ENCODE results near the gene COL15A1.
A peak's percentile ranks its signal among the peaks of the same experiment; 100 is the strongest.

COL15A1 gene

GRCh38 chr9:98929895-98930341 is 13.8 kb upstream of the COL15A1 start:
- Histone ChIP-seq H3K27me3 (ENCODE audit: control insufficient read depth, insufficient read depth, low read length) (no peaks in the 10 kb centered on the region), H3K9ac (ENCODE audit: low read depth, low read length) (no peak overlapping the region), H3K9me3 (ENCODE audit: control insufficient read depth, insufficient read depth, low read length) (no peaks in the 10 kb centered on the region), H3K36me3 (ENCODE audit: control insufficient read depth, insufficient read depth, low read length) (no peaks in the 10 kb centered on the region), H3K4me3 (ENCODE audit: low read depth, low read length) (no peak overlapping the region), H3K27ac (ENCODE audit: low read depth, low read length) (no peak overlapping the region), H3K4me1 (ENCODE audit: control insufficient read depth, insufficient read depth, low read length) (0 out of 2 replicates have a peak, but pooled peaks cover 3% of the 10 kb centered on the region)

- H3K36me3 ChIP-seq (ENCODE audit: control insufficient read depth, insufficient read depth, low read length), result no peaks in the 10 kb centered on the region
- H3K27ac ChIP-seq (ENCODE audit: low read depth, low read length), result no peak overlapping the region
- H3K9me3 ChIP-seq (ENCODE audit: control insufficient read depth, insufficient read depth, low read length), result no peaks in the 10 kb centered on the region
- no peak overlapping the region for H3K9ac ChIP-seq (ENCODE audit: low read depth, low read length)
- no peak overlapping the region for H3K4me3 ChIP-seq (ENCODE audit: low read depth, low read length)
- 0 out of 2 replicates have a peak, but pooled peaks cover 3% of the 10 kb centered on the region for H3K4me1 ChIP-seq (ENCODE audit: control insufficient read depth, insufficient read depth, low read length)
- no peaks in the 10 kb centered on the region for H3K27me3 ChIP-seq (ENCODE audit: control insufficient read depth, insufficient read depth, low read length)
Observed at GRCh38 chr9:98930792-98931191, 12.9 kb upstream of the COL15A1 start.

GRCh38 chr9:98931600-98932389 is 11.9 kb upstream of the COL15A1 start:
- no peak overlapping the region for H3K27ac ChIP-seq (ENCODE audit: low read depth, low read length)
- H3K36me3 ChIP-seq (ENCODE audit: control insufficient read depth, insufficient read depth, low read length), result no peaks in the 10 kb centered on the region
- H3K4me3 ChIP-seq (ENCODE audit: low read depth, low read length), result no peak overlapping the region
- H3K9me3 ChIP-seq (ENCODE audit: control insufficient read depth, insufficient read depth, low read length), result no peaks in the 10 kb centered on the region
- H3K27me3 ChIP-seq (ENCODE audit: control insufficient read depth, insufficient read depth, low read length), result no peaks in the 10 kb centered on the region
- no peak overlapping the region for H3K9ac ChIP-seq (ENCODE audit: low read depth, low read length)
- 0 out of 2 replicates have a peak, but pooled peaks cover 3% of the 10 kb centered on the region for H3K4me1 ChIP-seq (ENCODE audit: control insufficient read depth, insufficient read depth, low read length)

GRCh38 chr9:98933185-98933584 is 10.5 kb upstream of the COL15A1 start:
- Histone ChIP-seq H3K4me3 (ENCODE audit: low read depth, low read length) (no peak overlapping the region), H3K9ac (ENCODE audit: low read depth, low read length) (no peak overlapping the region)

GRCh38 chr9:98933890-98934289 is 9.8 kb upstream of the COL15A1 start:
- H3K9ac ChIP-seq (ENCODE audit: low read depth, low read length), result no peak overlapping the region
- H3K9me3 ChIP-seq (ENCODE audit: control insufficient read depth, insufficient read depth, low read length), result no peaks in the 10 kb centered on the region
- H3K4me3 ChIP-seq (ENCODE audit: low read depth, low read length), result no peak overlapping the region

More at GRCh38 chr9:98933185-98933584, 10.5 kb upstream of the COL15A1 start:
- H3K36me3 ChIP-seq (ENCODE audit: control insufficient read depth, insufficient read depth, low read length), result no peaks in the 10 kb centered on the region
- H3K27ac ChIP-seq (ENCODE audit: low read depth, low read length), result no peak overlapping the region
- H3K9me3 ChIP-seq (ENCODE audit: control insufficient read depth, insufficient read depth, low read length), result no peaks in the 10 kb centered on the region
- H3K27me3 ChIP-seq (ENCODE audit: control insufficient read depth, insufficient read depth, low read length), result no peaks in the 10 kb centered on the region
- no peaks in the 10 kb centered on the region for H3K4me1 ChIP-seq (ENCODE audit: control insufficient read depth, insufficient read depth, low read length)

GRCh38 chr9:98935071-98935505 is 8.6 kb upstream of the COL15A1 start:
- no peak overlapping the region for H3K27ac ChIP-seq (ENCODE audit: low read depth, low read length)
- H3K27me3 ChIP-seq (ENCODE audit: control insufficient read depth, insufficient read depth, low read length), result no peaks in the 10 kb centered on the region
- H3K9me3 ChIP-seq (ENCODE audit: control insufficient read depth, insufficient read depth, low read length), result no peaks in the 10 kb centered on the region
- no peak overlapping the region for H3K9ac ChIP-seq (ENCODE audit: low read depth, low read length)
- H3K36me3 ChIP-seq (ENCODE audit: control insufficient read depth, insufficient read depth, low read length), result no peaks in the 10 kb centered on the region
- no peak overlapping the region for H3K4me3 ChIP-seq (ENCODE audit: low read depth, low read length)
- no peaks in the 10 kb centered on the region for H3K4me1 ChIP-seq (ENCODE audit: control insufficient read depth, insufficient read depth, low read length)

More at GRCh38 chr9:98933890-98934289, 9.8 kb upstream of the COL15A1 start:
- no peaks in the 10 kb centered on the region for H3K27me3 ChIP-seq (ENCODE audit: control insufficient read depth, insufficient read depth, low read length)
- H3K36me3 ChIP-seq (ENCODE audit: control insufficient read depth, insufficient read depth, low read length), result no peaks in the 10 kb centered on the region
- H3K4me1 ChIP-seq (ENCODE audit: control insufficient read depth, insufficient read depth, low read length), result no peaks in the 10 kb centered on the region
- H3K27ac ChIP-seq (ENCODE audit: low read depth, low read length), result no peak overlapping the region

GRCh38 chr9:98940276-98940675 is 3.4 kb upstream of the COL15A1 start:
- Histone ChIP-seq H3K4me3 (ENCODE audit: low read depth, low read length) (no peak overlapping the region), H3K9me3 (ENCODE audit: control insufficient read depth, insufficient read depth, low read length) (no peaks in the 10 kb centered on the region), H3K27me3 (ENCODE audit: control insufficient read depth, insufficient read depth, low read length) (peaks cover 38% of the 10 kb centered on the region), H3K4me1 (ENCODE audit: control insufficient read depth, insufficient read depth, low read length) (peaks cover under 1% of the 10 kb centered on the region; the same call in 1 of the 2 replicates), H3K27ac (ENCODE audit: low read depth, low read length) (no peak overlapping the region), H3K9ac (ENCODE audit: low read depth, low read length) (no peak overlapping the region), H3K36me3 (ENCODE audit: control insufficient read depth, insufficient read depth, low read length) (no peaks in the 10 kb centered on the region)

GRCh38 chr9:98941946-98942523 is 1.7 kb upstream of the COL15A1 start:
- Histone ChIP-seq H3K4me3 (ENCODE audit: low read depth, low read length) (no peak overlapping the region), H3K27me3 (ENCODE audit: control insufficient read depth, insufficient read depth, low read length) (peaks cover 52% of the 10 kb centered on the region)

GRCh38 chr9:98942906-98943681 is 613 bp upstream of the COL15A1 start:
- no peak overlapping the region for H3K9ac ChIP-seq (ENCODE audit: low read depth, low read length)
- H3K27me3 ChIP-seq (ENCODE audit: control insufficient read depth, insufficient read depth, low read length), result peaks cover 52% of the 10 kb centered on the region

More at GRCh38 chr9:98941946-98942523, 1.7 kb upstream of the COL15A1 start:
- Histone ChIP-seq H3K27ac (ENCODE audit: low read depth, low read length) (no peak overlapping the region), H3K9ac (ENCODE audit: low read depth, low read length) (no peak overlapping the region), H3K4me1 (ENCODE audit: control insufficient read depth, insufficient read depth, low read length) (peaks cover 9% of the 10 kb centered on the region), H3K9me3 (ENCODE audit: control insufficient read depth, insufficient read depth, low read length) (no peaks in the 10 kb centered on the region), H3K36me3 (ENCODE audit: control insufficient read depth, insufficient read depth, low read length) (no peaks in the 10 kb centered on the region)

GRCh38 chr9:98944057-98944733 is 488 bp downstream of the COL15A1 start:
- Histone ChIP-seq H3K9me3 (ENCODE audit: control insufficient read depth, insufficient read depth, low read length) (no peaks in the 10 kb centered on the region), H3K4me1 (ENCODE audit: control insufficient read depth, insufficient read depth, low read length) (peaks cover 9% of the 10 kb centered on the region), H3K27me3 (ENCODE audit: control insufficient read depth, insufficient read depth, low read length) (peaks cover 52% of the 10 kb centered on the region), H3K9ac (ENCODE audit: low read depth, low read length) (no peak overlapping the region), H3K36me3 (ENCODE audit: control insufficient read depth, insufficient read depth, low read length) (no peaks in the 10 kb centered on the region), H3K27ac (ENCODE audit: low read depth, low read length) (no peak overlapping the region), H3K4me3 (ENCODE audit: low read depth, low read length) (peak overlapping the region; percentile 72)

More at GRCh38 chr9:98942906-98943681, 613 bp upstream of the COL15A1 start:
- H3K27ac ChIP-seq (ENCODE audit: low read depth, low read length), result no peak overlapping the region
- H3K9me3 ChIP-seq (ENCODE audit: control insufficient read depth, insufficient read depth, low read length), result no peaks in the 10 kb centered on the region
- H3K36me3 ChIP-seq (ENCODE audit: control insufficient read depth, insufficient read depth, low read length), result no peaks in the 10 kb centered on the region
- H3K4me1 ChIP-seq (ENCODE audit: control insufficient read depth, insufficient read depth, low read length), result peaks cover 9% of the 10 kb centered on the region
- peak overlapping the region; percentile 72; the same call in 1 of the 2 replicates for H3K4me3 ChIP-seq (ENCODE audit: low read depth, low read length)

Measured in HUES48 (cell line).